Measurements from ENCODE around the gene NRAP.
A peak's percentile ranks its signal among the peaks of the same experiment; 100 is the strongest.
"Not testable (repeated sequence)": the region's sequence is repeated elsewhere in the genome, so short reads cannot be mapped to it uniquely, and the experiment has no call there.

Gene NRAP

GRCh38 chr10:113681533-113682470 lies 18.0 kb upstream of the NRAP start:
- no peak for DNase-seq

- peak; percentile 59 for DNase-seq
Observed at GRCh38 chr10:113680190-113681111, 16.6 kb upstream of the NRAP start.

GRCh38 chr10:113679463-113680189 lies 15.8 kb upstream of the NRAP start, which contains the start of gene CASP7:
CASP7 (plus strand) TSS chr10:113679912; CDS start chr10:113697494, 17,582 bp downstream.
- DNase-seq: peak; percentile 87

GRCh38 chr10:113666682-113667252 lies 2.9 kb upstream of the NRAP start:
- DNase-seq: peak; percentile 46

- peak; percentile 84 for DNase-seq
Observed at GRCh38 chr10:113665806-113666354, 2.0 kb upstream of the NRAP start.

- DNase-seq: no peak
Observed at GRCh38 chr10:113665352-113665751, 1.5 kb upstream of the NRAP start.

GRCh38 chr10:113663142-113663541 lies 699 bp downstream of the NRAP start:
- peak; percentile 8 for DNase-seq

- DNase-seq: no peak
Observed at GRCh38 chr10:113661332-113661731, 2.5 kb downstream of the NRAP start.

GRCh38 chr10:113657544-113657943 lies 6.3 kb downstream of the NRAP start:
- DNase-seq: no peak

- no peak for DNase-seq
Observed at GRCh38 chr10:113656896-113657295, 6.9 kb downstream of the NRAP start.

GRCh38 chr10:113652456-113652855 lies 11.4 kb downstream of the NRAP start:
- DNase-seq: not testable (repeated sequence)

GRCh38 chr10:113651898-113652297 lies 11.9 kb downstream of the NRAP start:
- DNase-seq: no peak

GRCh38 chr10:113651021-113651420 lies 12.8 kb downstream of the NRAP start:
- no peak for DNase-seq

- DNase-seq: no peak
Observed at GRCh38 chr10:113650172-113650571, 13.7 kb downstream of the NRAP start.

- no peak for DNase-seq
Observed at GRCh38 chr10:113648478-113648877, 15.4 kb downstream of the NRAP start.

GRCh38 chr10:113647812-113648211 lies 16.0 kb downstream of the NRAP start:
- DNase-seq: no peak

- DNase-seq: no peak
Observed at GRCh38 chr10:113646336-113647201, 17.3 kb downstream of the NRAP start.

- peak; percentile 31 for DNase-seq
Observed at GRCh38 chr10:113644185-113645120, 19.4 kb downstream of the NRAP start.

- no peak for DNase-seq
Observed at GRCh38 chr10:113643183-113643582, 20.7 kb downstream of the NRAP start.

GRCh38 chr10:113641702-113642101 lies 22.1 kb downstream of the NRAP start:
- no peak for DNase-seq

All from fibroblast of skin of right biceps (primary cell).